Aorta (tissue), 5 donors: ENCODE results near the gene ZNF670. TPM values are rescaled to one million over a fixed set of nuclear protein-coding genes. Genes with fewer than 3 reads are reported as not detected.

ENCODE experiments used
- ATAC-seq: fragments of 200-7000 bp; cut with Tn5 transposase; one replicate; pipeline ENCODE4 v1.9.1; 2022; ENCODE audit warnings: moderate library complexity; ENCODE audit not compliant: low FRiP score
- DNase-seq, 2 donors: peaks; one replicate each; pipeline ENCODE4 v3.0.0-alpha.2; 2020
- H3K27ac ChIP-seq, 2 donors: one replicate each; pipeline ENCODE4 v1.5.1; 2013; ENCODE audit warnings: low read length in 2 of 2, mild to moderate bottlenecking in 2 of 2, moderate library complexity in 2 of 2, control low read depth in 1 of 2, inconsistent platforms in 1 of 2, low read depth in 1 of 2
- H3K27me3 ChIP-seq, 2 donors: one replicate each; pipeline ENCODE4 v1.6.1; 2013; ENCODE audit warnings: control low read depth in 1 of 2, low read length in 1 of 2, mild to moderate bottlenecking in 1 of 2, moderate library complexity in 1 of 2; ENCODE audit not compliant: insufficient read depth in 2 of 2, control insufficient read depth in 1 of 2
- H3K36me3 ChIP-seq, 2 donors: one replicate each; pipeline ENCODE4 v1.6.1; 2013; ENCODE audit warnings: control low read depth in 1 of 2, low read length in 1 of 2, mild to moderate bottlenecking in 1 of 2; ENCODE audit not compliant: insufficient read depth in 2 of 2, control insufficient read depth in 1 of 2
- H3K4me1 ChIP-seq, 2 donors: one replicate each; pipeline ENCODE4 v1.6.1; 2013; ENCODE audit warnings: low read length in 2 of 2, control low read depth in 1 of 2, mild to moderate bottlenecking in 1 of 2, moderate library complexity in 1 of 2; ENCODE audit not compliant: insufficient read depth in 2 of 2, control insufficient read depth in 1 of 2
- H3K4me3 ChIP-seq, 2 donors: one replicate each; pipeline ENCODE4 v1.5.1; 2013; ENCODE audit warnings: low read length in 2 of 2, control low read depth in 1 of 2, mild to moderate bottlenecking in 1 of 2
- H3K9me3 ChIP-seq: one replicate; pipeline ENCODE4 v1.6.1; 2013; ENCODE audit warnings: mild to moderate bottlenecking, low read length; ENCODE audit not compliant: control insufficient read depth
- WGBS, 2 donors: extraction: QIAGEN DNeasy Blood & Tissue Kit; methylation state at CpG; one replicate each; pipeline ENCODE4 v1.1.7; 2013; 5-methylcytosine and 5-hydroxymethylcytosine counted together
- intact Hi-C, 2 donors: fragments of 100-400 bp; cut with DNase I; formaldehyde crosslinking; loops; one replicate each; pipeline versions ENCODE4 v1.14.2 to v1.15.0; 2022
- polyA plus RNA-seq, 2 donors: library from polyadenylated mRNA; stranded (reverse); fragments of 200-250 nt; gene quantifications; one replicate each; pipeline ENCODE4 v1.2.3, GENCODE V29; 2013
- total RNA-seq, 2 donors: library from RNA; stranded (reverse); fragmentation: NEBNext Ultra II Directional; extraction: Animal tissue kit (Norgen Biotek cat#: 25700); gene quantifications; one replicate each; pipeline ENCODE4 v1.2.1, GENCODE V29; 2021
- donor health status: healthy with polysubstance abuse.
- donor health status: Bipolar disorder and iron deficiency.
- donor health status: DM: no; HTN: no; CAD: no.
- donor health status: DM: no; HTN: no; CAD: no.
- donor health status: DM: yes; HTN: yes; CAD: no.

The ZNF670 gene
- total and polyA plus RNA-seq, 4 donors = 0.88 to 4.1 (median 1.9) TPM

DNA sequence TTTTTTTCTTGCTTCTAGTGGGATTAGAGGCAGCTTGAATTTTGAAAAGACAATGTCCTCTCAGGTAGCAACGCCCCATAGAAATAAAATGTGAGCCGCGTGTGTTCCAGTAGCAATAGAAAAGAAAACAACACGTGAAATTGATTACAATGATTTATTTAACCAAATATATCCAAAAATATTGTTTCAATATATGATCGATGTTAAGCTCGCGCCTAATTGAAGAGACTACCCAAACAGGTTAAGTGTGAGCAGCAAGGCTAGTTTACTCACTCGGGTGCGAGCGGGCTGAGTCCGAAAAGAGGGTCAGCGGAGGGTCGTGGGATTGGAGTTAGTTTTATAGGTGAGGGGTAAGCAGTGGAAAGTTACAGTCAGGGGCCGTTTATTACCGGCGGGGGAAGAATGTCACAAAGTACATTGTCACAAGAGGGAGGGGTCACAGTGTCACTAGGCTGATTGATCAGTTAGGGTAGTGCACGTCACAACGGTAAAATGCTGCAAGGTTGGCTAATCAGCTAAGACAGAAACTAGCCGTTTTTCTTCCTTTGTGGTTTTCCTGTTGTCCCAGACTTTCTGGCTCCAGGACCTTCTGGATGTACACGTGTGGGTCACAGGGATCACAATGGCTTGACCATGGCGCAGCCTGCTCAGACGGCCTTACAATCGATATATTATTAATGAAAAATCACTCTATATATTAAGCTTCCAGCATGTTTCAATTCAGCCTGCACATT lies 697 bp upstream of the ZNF670 start:
- DNase-seq (no peak), ATAC-seq (no peak)
- Histone ChIP-seq H3K4me1 (no peaks in the 10 kb centered on the region), H3K27me3 (no peaks in the 10 kb centered on the region), H3K36me3 (no peaks in the 10 kb centered on the region), H3K9me3 (no peaks in the 10 kb centered on the region), H3K4me3 (peak overlapping the region; percentile 86 to 94), H3K27ac (no peak overlapping the region)
- intact Hi-C loops = loop anchor here in 1 of 2 donors (10.0 kb wide), 1 partner anchor 145 kb away; the partner anchor contains the start of gene AHCTF1
- WGBS, 2 donors = 44 to 45% methylated on average over 23 of the region's 23 CpGs

GRCh38 chr1:247077876-247078257 lies 744 bp downstream of the ZNF670 start:
- H3K9me3 ChIP-seq = no peaks in the 10 kb centered on the region
- peak overlapping the region; percentile 86 to 94 for H3K4me3 ChIP-seq
- H3K27me3 ChIP-seq = no peaks in the 10 kb centered on the region
- H3K36me3 ChIP-seq = no peaks in the 10 kb centered on the region
- H3K4me1 ChIP-seq = no peaks in the 10 kb centered on the region
- ATAC-seq = no peak
- 0 to 1% methylated on average over 8 of the region's 8 CpGs for WGBS, 2 donors
- DNase-seq = no peak
- intact Hi-C loops = loop anchor here in 1 of 2 donors (1.0 to 10.0 kb wide), 2 partner anchors 26 to 143 kb away; partner anchors contain the start of genes AHCTF1 and ZNF669
- H3K27ac ChIP-seq = no peak overlapping the region

- no peaks in the 10 kb centered on the region for H3K36me3 ChIP-seq
- no peak overlapping the region for H3K27ac ChIP-seq
- no peak for ATAC-seq
- DNase-seq = no peak
- peak overlapping the region in 1 of 2 donors; percentile 86 for H3K4me3 ChIP-seq
- H3K4me1 ChIP-seq = no peaks in the 10 kb centered on the region
- H3K9me3 ChIP-seq = no peaks in the 10 kb centered on the region
- intact Hi-C loops = loop anchor here in 1 of 2 donors (10.0 kb wide), 1 partner anchor 142 kb away; the partner anchor contains the start of gene AHCTF1
- 52 to 56% methylated on average over 3 of the region's 3 CpGs for WGBS, 2 donors
- no peaks in the 10 kb centered on the region for H3K27me3 ChIP-seq
Measured at GRCh38 chr1:247077213-247077612, 1.4 kb downstream of the ZNF670 start.

DNA sequence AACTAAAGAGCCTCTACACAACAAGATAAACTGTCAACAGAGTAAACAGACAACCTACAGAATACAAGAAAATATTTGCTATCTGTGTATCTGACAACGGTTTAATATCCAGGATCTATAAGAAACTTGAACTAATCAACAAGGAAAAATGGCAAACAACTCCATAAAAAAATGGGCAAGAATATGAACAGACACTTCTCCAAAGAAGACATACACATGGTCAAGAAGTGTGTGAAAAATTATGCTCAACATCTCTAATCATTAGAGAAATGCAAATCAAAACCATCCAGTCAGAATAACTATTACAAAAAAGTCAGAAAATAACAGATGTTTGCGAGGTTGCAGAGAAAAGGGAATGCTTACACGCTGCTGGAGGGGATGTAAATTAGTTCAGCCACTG lies 8.0 kb downstream of the ZNF670 start:
- ATAC-seq (no peak), DNase-seq (no peak)
- no peak overlapping the region for H3K27ac ChIP-seq
- 78 to 97% methylated on average over 3 of the region's 3 CpGs for WGBS, 2 donors
- H3K27me3 ChIP-seq = no peaks in the 10 kb centered on the region
- peaks cover 1% of the 10 kb centered on the region for H3K9me3 ChIP-seq
- no peak overlapping the region for H3K4me3 ChIP-seq
- no peaks in the 10 kb centered on the region for H3K4me1 ChIP-seq
- intact Hi-C loops = loop anchor here in 1 of 2 donors (10.0 kb wide), 1 partner anchor 136 kb away; the partner anchor contains the start of gene AHCTF1
- no peaks in the 10 kb centered on the region for H3K36me3 ChIP-seq

DNA sequence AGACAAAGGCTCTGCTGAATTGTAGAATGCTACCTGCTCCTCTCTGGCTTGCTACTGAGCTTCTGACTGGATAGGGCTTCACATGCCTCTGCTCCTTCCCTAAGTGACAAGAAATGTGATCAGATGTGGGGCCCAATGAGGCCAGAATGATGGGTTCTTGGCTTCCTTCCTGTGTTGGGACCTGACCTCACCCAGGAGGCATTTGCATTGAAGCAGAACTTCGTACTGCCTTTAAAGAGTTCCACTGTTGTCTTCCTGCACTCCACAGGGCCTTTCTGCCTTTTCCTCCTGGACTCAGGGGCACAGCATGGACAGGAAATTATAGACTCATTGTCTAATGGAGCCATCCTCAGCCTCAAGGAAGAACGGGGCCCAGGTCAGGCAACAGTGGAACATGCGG lies 14.3 kb downstream of the ZNF670 start:
- Histone ChIP-seq H3K4me3 (no peak overlapping the region), H3K27me3 (no peaks in the 10 kb centered on the region), H3K36me3 (no peaks in the 10 kb centered on the region), H3K4me1 (no peaks in the 10 kb centered on the region), H3K9me3 (peaks cover 5% of the 10 kb centered on the region), H3K27ac (no peak overlapping the region)
- no peak for ATAC-seq
- DNase-seq = no peak
- intact Hi-C loops = no loop called here
- 90 to 91% methylated on average over 3 of the region's 3 CpGs for WGBS, 2 donors

- Histone ChIP-seq H3K4me1 (no peaks in the 10 kb centered on the region), H3K27ac (no peak overlapping the region), H3K9me3 (peaks cover 4% of the 10 kb centered on the region), H3K4me3 (no peak overlapping the region), H3K36me3 (no peaks in the 10 kb centered on the region), H3K27me3 (no peaks in the 10 kb centered on the region)
- ATAC-seq (no peak), DNase-seq (no peak)
- intact Hi-C loops = no loop called here
- WGBS, 2 donors = 92 to 96% methylated on average over 4 of the region's 4 CpGs
Measured at GRCh38 chr1:247060771-247061170, 17.8 kb downstream of the ZNF670 start.

- WGBS, 2 donors = 89 to 98% methylated on average over 2 of the region's 2 CpGs
Measured at GRCh38 chr1:247056071-247056470, 22.5 kb downstream of the ZNF670 start.

GRCh38 chr1:247054992-247055415 lies 23.6 kb downstream of the ZNF670 start:
- Histone ChIP-seq H3K4me3 (no peak overlapping the region), H3K4me1 (peaks cover 0 to 2% of the 10 kb centered on the region in 2 donors), H3K36me3 (no peaks in the 10 kb centered on the region), H3K27me3 (no peaks in the 10 kb centered on the region), H3K27ac (no peak overlapping the region), H3K9me3 (peaks cover 9% of the 10 kb centered on the region)
- 47 to 51% methylated on average over 2 of the region's 2 CpGs for WGBS, 2 donors
- ATAC-seq (no peak), DNase-seq (no peak)
- intact Hi-C loops = no loop called here

More at GRCh38 chr1:247056071-247056470, 22.5 kb downstream of the ZNF670 start:
- no peaks in the 10 kb centered on the region for H3K36me3 ChIP-seq
- H3K4me3 ChIP-seq = no peak overlapping the region
- intact Hi-C loops = no loop called here
- H3K9me3 ChIP-seq = peaks cover 9% of the 10 kb centered on the region
- H3K27ac ChIP-seq = no peak overlapping the region
- no peak for DNase-seq
- ATAC-seq = no peak
- H3K27me3 ChIP-seq = no peaks in the 10 kb centered on the region
- peaks cover 0 to 2% of the 10 kb centered on the region in 2 donors for H3K4me1 ChIP-seq

- DNase-seq (no peak), ATAC-seq (no peak)
- peaks cover 27% of the 10 kb centered on the region for H3K9me3 ChIP-seq
- H3K27ac ChIP-seq = no peak overlapping the region
- 91 to 96% methylated on average over 2 of the region's 2 CpGs for WGBS, 2 donors
- H3K27me3 ChIP-seq = no peaks in the 10 kb centered on the region
- H3K4me3 ChIP-seq = no peak overlapping the region
- intact Hi-C loops = no loop called here
- peaks cover 0 to 4% of the 10 kb centered on the region in 2 donors for H3K36me3 ChIP-seq
- H3K4me1 ChIP-seq = no peaks in the 10 kb centered on the region
Measured at GRCh38 chr1:247047702-247048101, 30.9 kb downstream of the ZNF670 start.
